Endometrial microvascular endothelial cells (primary cell): ENCODE measurements around the gene GTF3C1. TPM values are rescaled to one million over a fixed set of nuclear protein-coding genes. Genes with fewer than 3 reads are reported as not detected.

Experiments used
- in situ Hi-C: cut with HindIII; loops from 2 replicates; pipeline ENCODE4 v1.10.0; 2017; ENCODE audit warnings: low sequenced_read_pairs, low pct_unique_long_range_greater_than_20kb; ENCODE audit errors: inconsistent ontology term
- total RNA-seq: library from RNA; depleted of rRNA; stranded (reverse); fragments of >200 nt; gene quantifications from one replicate; pipeline ENCODE4 v1.2.3, GENCODE V29; 2015; ENCODE audit errors: inconsistent ontology term

Gene GTF3C1
- total RNA-seq, 1 donor from 2014 or later, result 68.9 TPM

DNA sequence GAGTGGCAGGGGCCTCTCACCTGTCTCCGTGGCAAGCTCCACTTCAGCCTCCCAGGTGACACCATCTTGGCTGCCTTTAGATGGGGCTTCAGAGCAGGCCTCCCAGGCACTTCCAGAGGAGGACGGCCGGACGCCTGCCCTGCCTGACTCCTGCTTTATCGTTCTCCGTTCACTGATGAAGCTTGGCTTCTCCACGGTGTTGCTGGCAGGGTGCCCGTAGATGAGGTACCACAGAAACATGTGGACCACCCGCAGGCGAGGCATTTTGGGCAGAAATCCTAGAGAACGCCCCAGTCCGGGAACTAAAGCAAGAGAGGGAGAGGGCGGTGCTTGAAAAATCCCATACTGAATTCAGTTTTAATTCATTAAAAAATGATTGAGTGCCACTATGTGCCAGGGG, 54.5 kb downstream of the GTF3C1 start:
- in situ Hi-C loops, result no loop called here

DNA sequence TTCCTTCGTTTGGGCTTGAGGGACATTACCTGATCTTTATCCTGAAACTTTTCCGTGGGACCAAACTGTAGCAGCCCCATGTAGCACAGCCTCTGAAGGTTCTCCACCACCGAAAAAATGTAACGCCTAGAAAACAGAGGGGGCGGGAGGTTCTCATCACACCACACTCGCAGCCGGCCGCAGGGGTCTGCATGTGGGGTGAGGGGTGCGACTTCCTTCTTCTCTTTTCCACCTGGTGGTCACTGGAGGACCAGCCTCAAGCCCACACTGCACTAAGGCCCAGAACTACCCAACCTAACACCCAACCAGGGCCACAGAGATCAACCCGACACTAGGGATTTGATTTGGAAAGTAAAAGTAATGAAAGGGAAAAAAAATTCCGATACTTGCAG, 57.1 kb downstream of the GTF3C1 start:
- in situ Hi-C loops, result no loop called here

DNA sequence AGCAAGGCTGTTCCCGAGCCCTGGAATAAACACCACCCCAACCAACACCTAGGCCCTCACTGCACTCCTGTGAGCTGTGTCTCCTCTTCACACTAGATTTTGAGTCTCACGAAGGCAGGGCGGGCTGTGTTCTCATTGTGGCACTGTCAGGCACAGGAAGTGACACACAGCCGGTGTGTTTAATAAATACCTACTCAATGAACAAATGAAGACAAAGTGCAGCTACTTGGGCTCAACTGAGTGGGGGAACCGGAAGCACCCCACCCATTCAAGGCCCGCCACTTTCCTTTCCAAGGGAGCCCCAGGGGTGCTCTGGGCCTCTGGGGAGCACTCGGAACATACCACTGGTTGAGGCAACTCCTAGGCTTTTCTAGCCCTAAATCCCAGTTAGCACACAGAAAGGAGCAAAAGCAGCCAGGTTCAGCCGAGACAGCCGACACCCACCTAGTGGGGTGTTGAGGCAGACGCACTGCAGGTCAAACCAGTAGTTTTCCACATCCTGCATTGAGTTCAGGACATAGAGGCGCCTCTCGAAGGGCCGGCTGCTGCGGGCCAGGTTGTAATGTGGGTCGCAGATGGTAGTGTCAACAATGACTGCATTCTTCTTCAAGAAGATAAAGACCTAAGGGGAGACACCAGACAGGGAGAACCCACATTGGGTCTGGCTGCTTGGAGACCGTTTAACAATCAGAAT, 57.7 kb downstream of the GTF3C1 start:
- in situ Hi-C loops, result no loop called here

DNA sequence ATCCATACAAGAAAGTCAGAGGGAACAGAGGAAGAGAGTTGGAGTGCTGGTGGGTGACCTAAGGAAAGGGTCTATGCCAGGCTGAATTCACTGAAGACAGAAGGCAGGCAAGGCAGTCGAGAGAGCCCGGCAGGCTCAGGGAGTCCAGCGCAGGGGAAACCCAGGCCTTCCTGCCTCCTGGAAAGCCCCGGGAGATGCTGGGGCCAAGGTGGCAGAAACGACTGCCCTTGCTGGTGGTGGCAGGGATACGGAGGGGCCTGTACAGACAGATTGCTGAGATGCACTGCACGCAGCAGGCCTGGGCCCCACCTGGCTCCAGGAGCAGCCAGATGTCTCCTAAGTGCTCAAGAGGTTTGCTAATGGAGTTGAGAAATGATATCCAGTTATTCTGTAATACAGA, 59.8 kb downstream of the GTF3C1 start:
- in situ Hi-C loops, result no loop called here

DNA sequence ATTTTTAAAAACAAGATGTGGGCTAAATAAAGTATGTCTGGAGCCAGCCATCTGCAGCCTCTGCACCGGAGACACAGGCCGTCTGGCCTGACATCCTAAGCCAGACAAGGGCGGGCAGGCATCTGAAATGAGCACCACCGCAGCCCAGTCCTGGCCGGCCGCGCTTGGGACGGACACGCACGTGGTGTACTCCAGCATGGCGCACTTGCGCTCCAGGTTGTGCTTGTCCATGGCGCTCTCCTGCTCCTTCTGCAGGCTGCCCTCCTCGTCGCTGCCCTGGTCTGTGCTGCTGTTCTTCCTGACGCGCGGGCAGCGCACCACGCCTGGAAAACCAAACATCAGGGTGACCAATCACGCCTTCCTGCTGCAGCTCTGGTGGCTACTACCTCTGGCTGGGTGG, 60.3 kb downstream of the GTF3C1 start:
- in situ Hi-C loops, result no loop called here

DNA sequence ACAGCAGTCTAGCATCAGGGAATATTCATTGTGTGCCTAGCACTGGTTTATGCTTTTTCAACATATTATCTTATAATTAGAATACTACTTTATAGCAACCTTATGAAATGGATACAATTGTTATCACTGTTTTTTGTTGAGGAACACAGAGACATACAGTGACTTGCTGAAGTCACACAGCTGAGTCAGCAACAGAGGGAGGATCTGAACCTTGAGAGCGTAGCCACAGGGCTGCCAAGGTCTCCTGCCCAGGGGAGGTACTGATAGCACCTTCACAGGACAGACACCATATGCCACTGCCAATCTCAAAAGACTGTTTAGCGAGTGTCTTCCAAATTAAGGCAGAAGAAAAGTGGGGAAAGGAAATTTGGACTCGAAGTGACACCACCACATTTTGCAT, 63.0 kb downstream of the GTF3C1 start:
- in situ Hi-C loops, result no loop called here

DNA sequence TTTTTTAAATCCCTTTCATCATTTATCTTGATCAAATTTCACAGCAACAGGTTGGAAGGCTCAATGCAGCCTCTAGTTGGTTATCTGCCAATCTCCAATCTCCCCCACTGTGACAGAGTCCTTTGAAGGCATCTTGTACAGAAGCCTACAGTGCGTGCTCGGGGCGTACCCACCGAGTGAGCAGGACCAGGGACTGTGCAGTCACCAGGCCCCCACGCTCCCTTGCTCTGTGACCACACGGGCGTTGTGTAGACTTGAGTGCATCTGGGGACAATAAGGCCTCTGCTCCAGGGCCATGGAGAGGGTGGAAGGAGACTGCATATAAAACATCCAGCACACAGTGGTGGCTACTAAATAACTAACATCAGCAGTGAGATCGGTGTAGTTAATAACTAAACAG, 63.4 kb downstream of the GTF3C1 start:
- in situ Hi-C loops, result no loop called here

DNA sequence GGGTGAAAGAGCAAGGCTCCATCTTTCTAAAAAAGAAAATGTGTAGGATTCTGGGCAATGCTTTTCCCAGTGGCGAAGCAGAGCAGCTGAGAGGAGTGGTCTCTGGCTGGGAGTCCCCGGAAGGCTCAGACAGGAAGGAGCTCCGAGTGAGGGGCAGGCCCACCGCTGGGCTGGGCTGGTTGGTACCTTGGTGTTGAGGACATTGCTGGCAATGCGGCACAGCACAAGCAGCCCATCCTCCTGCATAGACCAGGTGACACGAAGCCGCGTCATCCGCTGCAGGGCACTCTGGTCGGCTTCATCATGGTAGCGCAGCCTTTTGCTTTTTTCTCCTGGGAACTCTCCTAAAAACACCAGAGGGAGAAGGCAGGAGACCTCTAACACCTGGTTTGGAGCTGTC, 63.9 kb downstream of the GTF3C1 start:
- in situ Hi-C loops, result no loop called here

DNA sequence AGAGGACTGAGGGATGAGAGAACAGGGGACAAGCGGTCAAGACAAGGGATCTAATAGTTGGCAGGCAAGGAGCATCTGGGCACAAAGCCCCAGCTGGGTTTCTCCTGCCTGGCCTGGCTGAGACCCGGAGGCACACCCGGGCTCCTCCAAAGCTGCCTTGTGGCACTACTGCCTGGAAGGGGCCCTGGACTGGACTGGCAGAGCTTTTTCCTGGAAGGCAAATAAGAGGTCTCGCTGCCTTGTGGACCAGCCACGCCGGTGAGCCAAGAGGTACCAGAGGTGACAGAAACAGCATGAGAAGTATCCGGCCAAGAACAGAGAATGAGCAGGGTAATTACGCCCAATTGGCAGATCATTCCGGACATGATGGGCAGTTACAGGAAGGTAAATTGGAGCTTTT, 64.6 kb downstream of the GTF3C1 start:
- in situ Hi-C loops, result no loop called here

DNA sequence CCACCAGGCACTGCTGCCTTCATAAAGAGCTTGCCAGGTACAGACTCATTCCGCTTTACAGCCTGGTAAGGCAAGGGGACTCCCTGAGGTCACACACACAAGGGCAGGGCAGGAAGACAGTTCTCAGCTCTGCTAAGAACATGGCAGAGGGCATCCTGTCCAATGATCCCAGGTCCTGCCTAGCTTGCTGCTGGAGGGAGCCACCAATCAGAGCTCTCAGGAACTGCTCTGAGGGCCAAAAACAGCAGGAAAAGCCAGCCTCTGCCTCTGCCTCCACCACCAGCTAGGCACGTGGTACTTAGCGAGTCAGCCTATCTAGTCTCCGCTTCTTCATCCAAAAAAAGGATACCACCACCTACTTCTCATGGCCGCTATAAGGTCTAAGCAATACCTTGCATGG, 66.1 kb downstream of the GTF3C1 start:
- in situ Hi-C loops, result no loop called here

DNA sequence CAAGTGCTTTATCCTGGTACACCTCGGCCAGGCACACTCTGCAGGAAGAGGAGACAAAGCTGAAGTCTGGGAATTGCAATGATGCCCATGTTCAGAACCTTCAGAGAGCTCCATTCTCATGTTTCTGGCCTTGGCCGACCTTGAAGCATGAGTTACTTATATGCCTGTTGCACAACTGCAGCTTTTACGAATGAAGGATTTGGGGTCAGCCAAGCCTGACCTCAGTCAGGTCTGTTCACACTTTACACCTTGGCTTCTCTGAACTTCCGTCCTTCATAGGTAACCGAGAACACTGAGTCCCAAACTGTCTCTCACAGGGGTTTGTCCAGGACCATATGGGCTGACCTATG, 66.7 kb downstream of the GTF3C1 start:
- in situ Hi-C loops, result no loop called here

DNA sequence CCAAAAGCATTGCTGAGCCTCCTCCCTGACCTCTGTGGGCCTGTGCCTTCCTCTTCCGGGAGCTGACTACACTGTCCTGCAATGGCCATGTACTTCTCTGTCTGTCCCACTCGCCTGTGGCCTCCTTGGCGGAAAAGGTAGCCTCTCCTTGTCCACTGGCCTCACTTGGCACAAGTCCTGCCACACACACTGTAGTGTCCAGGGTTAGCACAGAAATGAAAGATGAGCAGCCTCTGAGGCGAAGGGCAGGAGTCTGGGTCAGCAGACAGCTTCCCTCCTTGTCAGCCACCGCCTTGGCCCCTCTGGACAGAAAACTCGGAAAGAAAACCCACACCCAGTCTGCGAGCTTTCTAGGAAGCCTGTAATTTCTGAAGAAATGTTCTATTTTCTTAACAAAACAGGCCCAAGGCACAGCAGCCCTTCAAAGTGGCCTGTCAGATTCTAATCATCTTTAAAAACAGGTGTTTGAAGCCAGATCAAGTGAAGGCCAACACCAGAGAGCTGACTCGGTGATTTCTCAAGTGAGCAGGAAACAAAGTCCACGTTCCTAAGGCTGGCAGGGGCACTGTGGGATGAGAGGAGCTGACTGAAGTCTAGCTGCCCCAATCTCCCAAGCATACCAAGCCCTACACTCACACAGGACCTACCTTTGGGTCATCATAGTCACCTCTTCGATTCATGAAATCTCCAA, 67.2 kb downstream of the GTF3C1 start:
- in situ Hi-C loops, result no loop called here

DNA sequence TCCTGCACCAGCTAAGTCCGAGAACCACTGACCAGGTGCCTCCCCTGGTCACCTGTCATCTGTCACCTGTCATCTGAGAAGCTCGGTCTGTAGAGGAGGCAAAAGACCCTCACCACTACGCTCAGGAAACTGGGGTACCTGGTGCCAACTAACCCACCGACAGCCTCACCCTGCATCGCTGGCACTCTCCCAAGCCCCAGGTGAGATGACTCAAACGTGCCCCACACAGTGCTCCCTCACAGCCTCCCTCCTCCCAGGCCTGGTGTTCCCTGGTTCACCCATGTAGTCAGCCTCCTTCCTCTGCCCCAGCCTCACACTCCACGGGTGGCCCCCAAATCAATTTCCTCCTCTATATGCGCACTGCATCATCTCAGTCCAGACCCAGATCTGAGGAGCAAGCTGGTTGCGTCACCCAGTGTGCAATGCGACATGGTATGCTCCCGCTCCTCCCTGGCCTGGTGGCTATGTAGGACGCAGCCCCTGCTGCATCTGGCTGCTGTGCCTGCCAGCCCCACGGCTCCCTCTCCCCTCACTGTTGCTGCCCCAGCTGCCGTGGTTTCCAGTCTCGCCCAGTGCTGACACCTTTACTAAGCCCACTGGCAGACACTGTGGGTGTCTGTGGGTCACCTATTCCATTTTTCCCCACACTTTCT, 68.3 kb downstream of the GTF3C1 start:
- in situ Hi-C loops, result no loop called here

DNA sequence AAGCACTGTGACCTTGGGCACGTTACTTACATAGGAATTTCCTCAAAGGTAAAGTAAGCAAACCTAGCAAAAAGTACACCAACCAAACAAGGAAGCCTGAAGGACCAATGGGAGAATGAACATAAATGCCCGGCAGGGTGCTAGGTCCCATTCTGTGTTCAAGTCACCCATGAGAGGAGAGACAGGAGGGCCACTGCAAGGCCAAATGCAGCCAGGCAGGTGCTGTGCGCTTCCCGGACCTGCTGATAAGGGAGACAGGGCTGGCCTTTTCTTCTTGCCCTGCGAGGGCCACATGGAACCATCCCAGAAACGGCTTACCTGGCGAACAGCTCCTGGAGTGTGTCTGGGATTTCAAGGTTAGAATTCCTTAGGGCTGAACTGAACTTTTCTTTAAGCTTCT, 69.0 kb downstream of the GTF3C1 start:
- in situ Hi-C loops, result no loop called here

DNA sequence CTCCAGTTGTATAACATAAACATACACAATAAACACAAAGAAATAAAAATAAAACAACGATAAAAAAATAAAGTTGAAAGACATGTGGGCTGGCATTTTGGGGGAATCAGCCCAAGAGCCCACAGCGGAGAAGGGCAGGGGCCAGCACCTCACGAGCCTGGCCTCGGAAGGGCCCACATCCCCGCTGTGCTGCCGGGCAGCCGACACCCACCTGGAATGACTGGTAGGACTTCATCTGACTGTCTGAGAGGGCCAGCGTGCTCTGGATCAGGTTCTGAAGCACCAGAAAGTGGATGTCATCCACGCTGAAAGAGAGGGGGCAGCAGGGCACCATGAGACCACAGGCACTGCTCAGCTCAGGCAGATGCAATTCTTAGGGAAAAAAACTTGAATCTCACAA, 73.5 kb downstream of the GTF3C1 start:
- in situ Hi-C loops, result no loop called here

DNA sequence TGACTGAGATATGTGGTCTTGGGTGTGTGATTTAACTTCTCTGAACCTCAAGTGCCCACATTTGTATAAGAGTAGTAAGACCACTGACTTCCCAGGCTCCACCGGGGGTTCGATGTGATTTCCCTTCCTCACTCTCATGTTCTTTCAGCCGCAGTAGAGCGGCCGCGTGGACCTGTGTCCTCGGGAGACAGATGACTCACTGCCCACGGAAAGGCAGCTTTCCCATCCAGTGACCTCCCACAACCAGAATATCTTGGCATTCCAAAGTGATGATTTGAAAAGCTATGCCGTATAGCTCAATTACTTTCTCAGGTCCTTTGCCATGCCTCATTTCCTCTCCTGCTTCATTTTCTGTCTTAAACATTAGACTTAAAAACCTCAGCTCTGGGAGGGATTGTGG, 74.2 kb downstream of the GTF3C1 start:
- in situ Hi-C loops, result no loop called here

DNA sequence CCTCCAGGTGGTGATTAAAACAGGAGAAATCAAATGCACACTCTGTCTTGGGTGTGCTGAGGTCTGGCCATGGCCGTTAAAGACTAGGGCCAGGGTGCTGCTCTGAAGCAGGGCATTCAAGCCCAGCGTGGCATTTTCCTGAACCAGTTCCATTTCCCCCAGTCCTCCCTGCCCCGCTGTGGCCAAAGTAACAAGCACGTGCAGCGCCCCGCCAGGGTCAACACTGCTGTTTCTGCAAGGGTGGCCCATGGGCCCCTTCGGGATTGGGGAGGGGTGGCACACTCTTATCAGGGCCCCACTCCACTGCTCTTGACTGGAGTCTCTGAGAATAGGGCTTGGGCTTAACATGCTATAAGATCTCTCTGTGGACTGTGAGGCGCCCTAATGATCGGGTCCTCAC, 74.8 kb downstream of the GTF3C1 start:
- in situ Hi-C loops, result no loop called here

DNA sequence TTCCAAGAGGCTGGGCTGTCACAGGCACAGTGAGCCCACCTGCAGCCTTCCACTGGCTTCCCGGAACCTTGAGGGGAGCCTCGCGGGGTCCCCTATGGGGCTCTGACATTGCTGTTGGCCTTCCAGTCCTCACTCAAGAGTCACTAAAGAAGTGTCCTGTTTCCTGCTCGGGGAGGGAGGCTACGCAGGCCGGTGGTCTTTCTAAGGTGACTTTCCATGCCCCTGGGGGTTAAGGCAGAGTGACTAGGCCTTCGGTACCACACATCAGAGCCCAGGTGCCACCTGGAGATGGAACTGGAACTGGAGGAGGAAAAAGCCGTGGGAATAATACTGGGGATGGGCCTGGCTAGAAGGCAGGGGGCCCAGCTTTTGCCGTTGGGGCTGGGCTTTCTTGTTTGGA, 75.7 kb downstream of the GTF3C1 start:
- in situ Hi-C loops, result no loop called here

DNA sequence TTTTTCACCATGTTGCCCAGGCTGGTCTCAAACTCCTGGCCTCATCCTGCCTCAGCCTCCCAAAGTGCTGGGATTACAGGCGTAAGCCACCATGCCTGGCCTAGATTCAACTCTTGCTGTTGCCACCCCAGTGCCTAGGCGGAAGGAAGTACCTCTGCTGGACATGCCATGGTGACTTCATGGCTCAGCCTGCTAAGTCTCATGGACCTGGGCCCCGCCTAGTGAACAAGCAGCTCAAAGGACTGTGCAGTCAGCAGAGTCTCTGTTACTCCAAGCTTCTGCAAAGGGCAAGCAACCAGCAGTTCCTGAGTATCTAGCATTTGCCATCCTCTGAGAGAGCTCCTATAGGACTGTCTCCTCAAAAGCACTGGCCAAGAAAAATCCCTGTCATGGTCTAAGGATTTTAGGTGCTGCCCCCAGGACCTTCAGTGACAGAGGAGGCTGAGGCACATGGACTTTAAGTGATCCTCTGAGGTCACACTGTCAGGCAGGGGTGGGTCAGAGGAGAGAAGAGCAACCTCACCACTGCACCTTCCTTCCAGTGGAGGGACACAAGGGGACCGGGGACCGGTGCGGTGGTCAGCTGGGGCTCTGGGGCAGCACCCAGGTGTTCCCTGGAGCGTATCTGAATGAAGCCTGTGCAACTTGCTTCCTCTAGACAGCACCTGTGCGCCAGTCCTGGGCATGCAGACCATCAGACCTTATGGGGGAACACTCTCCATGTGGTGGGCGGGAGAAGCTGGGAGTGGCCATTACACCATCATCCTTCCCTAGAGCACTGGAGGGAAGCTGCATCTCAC, 76.4 kb downstream of the GTF3C1 start:
- in situ Hi-C loops, result no loop called here
